Right lobe of liver (tissue), 6 donors: ENCODE data around the gene LRRC8D. TPM values are rescaled to one million over a fixed set of nuclear protein-coding genes. Genes with fewer than 3 reads are reported as not detected.

Source experiments
- ATAC-seq, 4 donors: fragments of 200-7000 bp; cut with Tn5 transposase; one replicate each; pipeline ENCODE4 v1.9.1; 2020; ENCODE audit warnings: mild to moderate bottlenecking in 4 of 4, moderate library complexity in 4 of 4
- DNase-seq, 3 donors: peaks; one replicate each; pipeline ENCODE4 v3.0.0-alpha.2; 2020
- H3K27ac ChIP-seq, 3 donors: fragments of 200-600 bp; one replicate each; pipeline ENCODE4 v1.8.0; 2022
- H3K27me3 ChIP-seq, 2 donors: fragments of 200-600 bp; one replicate each; pipeline ENCODE4 v1.8.0; 2022
- H3K36me3 ChIP-seq, 4 donors: fragments of 200-600 bp; sonication (generic) in 1 of 4; one replicate each; pipeline versions ENCODE4 v1.5.1 to v1.8.0; 2017 to 2022; ENCODE audit warnings: control low read depth in 1 of 4
- H3K4me1 ChIP-seq, 4 donors: fragments of 200-600 bp; sonication (generic) in 1 of 4; one replicate each; pipeline versions ENCODE4 v1.5.1 to v1.8.0; 2017 to 2022; ENCODE audit warnings: control low read depth in 1 of 4
- H3K4me3 ChIP-seq, 3 donors: fragments of 200-600 bp; one replicate each; pipeline ENCODE4 v1.8.0; 2022
- H3K9me3 ChIP-seq, 4 donors: fragments of 200-600 bp; sonication (generic) in 1 of 4; one replicate each; pipeline versions ENCODE4 v1.5.1 to v1.8.0; 2017 to 2022; ENCODE audit warnings: control low read depth in 1 of 4
- POLR2A ChIP-seq: fragments of 450-650 bp; IDR thresholded peaks from one replicate; pipeline ENCODE4 v1.6.1; 2017; ENCODE audit warnings: antibody characterized with exemption, mild to moderate bottlenecking
- WGBS: methylation state at CpG from one replicate; pipeline ENCODE4 v1.1.6; 2018; ENCODE audit warnings: low coverage, low lambda C conversion rate; ENCODE audit not compliant: insufficient coverage; ENCODE audit errors: missing lambda C conversion rate; 5-methylcytosine and 5-hydroxymethylcytosine counted together
- intact Hi-C, 2 donors: fragments of 100-400 bp; cut with DNase I; formaldehyde crosslinking; loops; one replicate each; pipeline versions ENCODE4 v1.11.2 to v1.14.1; 2022
- total RNA-seq, 6 experiments: library from RNA; depleted of rRNA in 2 of 6; stranded (reverse); fragments of >200 nt in 2 of 6; fragmentation: NEBNext Ultra II Directional in 3 of 6; extraction: Animal tissue kit (Norgen Biotek cat#: 25700) in 3 of 6; gene quantifications; one replicate each; pipeline versions ENCODE4 v1.1.0 to v1.2.4, GENCODE V29; 2016 to 2023
- TF ChIP-seq, protein P1 (sequence below), 4 donors: fragments of 200-600 bp in 3 of 4; fragments of 450-650 bp in 1 of 4; IDR thresholded peaks; one replicate each; pipeline versions ENCODE4 v1.5.1 to v1.8.0; 2016 to 2022; ENCODE audit warnings: antibody characterized with exemption in 4 of 4, mild to moderate bottlenecking in 2 of 4
- donor health status: DM: no; HTN: yes; CAD: no.
- donor health status: DM: no; HTN: no; CAD: no.
- donor health status: DM: no; HTN: no; CAD: no.
- donor health status: DM: no; HTN: yes; CAD: no.
- donor health status: DM: no; HTN: yes; CAD: no.

LRRC8D gene
- total RNA-seq, 6 experiments from 2014 or later = 11.5 to 22.1 (median 19.3) TPM

DNA sequence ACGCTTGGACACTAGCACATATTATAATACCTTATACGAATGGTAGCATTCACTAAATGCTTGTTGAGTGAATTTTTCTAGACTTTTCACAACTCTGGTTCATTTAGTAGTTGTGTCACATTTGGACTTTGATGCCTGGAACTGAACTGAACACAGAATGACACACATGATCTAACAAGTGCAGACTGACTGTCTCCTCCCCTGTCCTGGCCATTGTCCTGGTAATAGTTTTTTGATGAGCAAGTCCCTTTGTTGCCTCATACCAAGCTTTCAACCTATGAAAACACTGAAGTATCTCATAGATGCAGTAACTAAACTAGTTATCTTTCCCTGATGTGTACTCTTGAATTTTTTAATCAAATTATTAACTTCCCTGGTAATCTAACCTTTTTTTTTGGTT, 66.4 kb downstream of the LRRC8D start:
- Histone ChIP-seq H3K27me3 (no peaks in the 10 kb centered on the region), H3K4me3 (no peak overlapping the region), H3K27ac (peak overlapping the region in 1 of 3 donors; percentile 1), H3K9me3 (no peaks in the 10 kb centered on the region), H3K36me3 (no peaks in the 10 kb centered on the region), H3K4me1 (peaks cover 0 to 4% (median 0%) of the 10 kb centered on the region in 4 donors)
- TF ChIP-seq POLR2A = no peak
- TF ChIP-seq, protein P1, sequence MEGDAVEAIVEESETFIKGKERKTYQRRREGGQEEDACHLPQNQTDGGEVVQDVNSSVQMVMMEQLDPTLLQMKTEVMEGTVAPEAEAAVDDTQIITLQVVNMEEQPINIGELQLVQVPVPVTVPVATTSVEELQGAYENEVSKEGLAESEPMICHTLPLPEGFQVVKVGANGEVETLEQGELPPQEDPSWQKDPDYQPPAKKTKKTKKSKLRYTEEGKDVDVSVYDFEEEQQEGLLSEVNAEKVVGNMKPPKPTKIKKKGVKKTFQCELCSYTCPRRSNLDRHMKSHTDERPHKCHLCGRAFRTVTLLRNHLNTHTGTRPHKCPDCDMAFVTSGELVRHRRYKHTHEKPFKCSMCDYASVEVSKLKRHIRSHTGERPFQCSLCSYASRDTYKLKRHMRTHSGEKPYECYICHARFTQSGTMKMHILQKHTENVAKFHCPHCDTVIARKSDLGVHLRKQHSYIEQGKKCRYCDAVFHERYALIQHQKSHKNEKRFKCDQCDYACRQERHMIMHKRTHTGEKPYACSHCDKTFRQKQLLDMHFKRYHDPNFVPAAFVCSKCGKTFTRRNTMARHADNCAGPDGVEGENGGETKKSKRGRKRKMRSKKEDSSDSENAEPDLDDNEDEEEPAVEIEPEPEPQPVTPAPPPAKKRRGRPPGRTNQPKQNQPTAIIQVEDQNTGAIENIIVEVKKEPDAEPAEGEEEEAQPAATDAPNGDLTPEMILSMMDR (IDR thresholded peaks at IDR 0.05) = no peak
- 81% methylated on average over 2 of the region's 2 CpGs for WGBS
- intact Hi-C loops = no loop called here
- ATAC-seq (peak; percentile 82 to 91 (median 88)), DNase-seq (no peak)

DNA sequence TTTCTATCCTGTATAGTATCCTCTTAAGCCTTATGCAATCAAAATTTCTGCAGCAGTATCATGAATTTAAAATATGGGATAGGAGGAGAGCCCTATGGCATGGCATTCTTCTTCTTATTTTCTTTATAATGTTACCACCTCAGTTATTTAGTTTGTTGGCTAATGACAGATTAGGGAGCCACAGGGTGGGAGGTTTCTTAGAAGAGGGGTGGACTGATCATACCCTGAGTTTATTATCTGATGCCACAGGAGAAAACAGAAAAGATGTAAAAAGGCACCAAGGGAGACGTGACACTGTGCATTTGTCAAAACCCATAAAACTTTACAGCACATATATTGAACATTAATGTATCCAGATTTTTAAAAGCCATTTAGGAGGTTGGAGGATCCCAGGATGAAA, 66.9 kb downstream of the LRRC8D start:
- H3K27me3 ChIP-seq = no peaks in the 10 kb centered on the region
- H3K9me3 ChIP-seq = no peaks in the 10 kb centered on the region
- H3K4me3 ChIP-seq = no peak overlapping the region
- no peak for DNase-seq
- intact Hi-C loops = no loop called here
- no peak overlapping the region for H3K27ac ChIP-seq
- WGBS = 93% methylated on average over 1 of the region's 1 CpG
- ATAC-seq = no peak
- TF ChIP-seq, protein P1 (IDR thresholded peaks at IDR 0.05) = no peak
- TF ChIP-seq POLR2A = no peak
- H3K36me3 ChIP-seq = no peaks in the 10 kb centered on the region
- H3K4me1 ChIP-seq = peaks cover 0 to 4% (median 0%) of the 10 kb centered on the region in 4 donors

DNA sequence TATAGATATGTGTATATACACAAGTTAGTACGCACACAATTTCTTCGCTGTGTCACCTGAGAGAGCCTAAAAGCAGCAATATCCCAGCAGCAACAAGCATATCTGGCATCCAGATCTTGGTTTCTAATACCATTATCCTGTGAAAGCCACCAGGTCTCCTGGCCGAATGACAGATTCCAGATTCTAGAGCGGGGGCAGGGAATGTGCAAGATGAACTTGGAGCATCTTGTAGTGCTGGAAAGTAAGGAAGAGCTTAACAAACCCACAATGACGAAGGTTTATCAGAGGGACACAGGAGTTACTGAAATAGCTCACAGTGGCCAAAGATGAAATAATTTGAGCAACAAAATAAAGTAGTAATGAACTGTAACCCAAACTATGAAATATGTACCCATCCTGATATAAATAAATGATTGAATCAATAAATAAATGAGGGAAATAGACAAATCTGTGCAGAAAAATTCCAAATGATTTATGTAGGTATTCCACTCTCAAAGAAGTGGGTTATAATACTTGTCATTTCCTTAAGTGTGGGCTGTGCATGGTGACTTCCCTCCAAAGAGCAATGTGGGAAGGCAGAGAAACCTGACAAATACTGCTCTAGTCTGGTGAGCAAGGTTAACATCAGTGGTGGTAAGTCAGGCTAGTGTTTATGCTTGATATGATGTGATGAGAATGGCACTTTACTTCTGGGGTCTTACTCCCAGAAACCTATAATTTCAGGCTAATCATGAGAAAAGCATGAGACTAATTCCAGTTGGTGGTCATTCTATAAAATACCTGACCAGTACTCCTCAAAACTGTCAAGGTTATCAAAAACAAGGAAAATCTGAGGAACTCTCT, 67.9 kb downstream of the LRRC8D start:
- intact Hi-C loops = no loop called here
- WGBS = 68% methylated on average over 5 of the region's 5 CpGs
- Histone ChIP-seq H3K4me1 (peaks cover 0 to 4% (median 0%) of the 10 kb centered on the region in 4 donors), H3K27me3 (no peaks in the 10 kb centered on the region), H3K36me3 (no peaks in the 10 kb centered on the region), H3K9me3 (no peaks in the 10 kb centered on the region), H3K27ac (no peak overlapping the region), H3K4me3 (no peak overlapping the region)
- DNase-seq = no peak
- TF ChIP-seq, protein P1 (IDR thresholded peaks at IDR 0.05) = no peak
- no peak for TF ChIP-seq POLR2A
- ATAC-seq = no peak

DNA sequence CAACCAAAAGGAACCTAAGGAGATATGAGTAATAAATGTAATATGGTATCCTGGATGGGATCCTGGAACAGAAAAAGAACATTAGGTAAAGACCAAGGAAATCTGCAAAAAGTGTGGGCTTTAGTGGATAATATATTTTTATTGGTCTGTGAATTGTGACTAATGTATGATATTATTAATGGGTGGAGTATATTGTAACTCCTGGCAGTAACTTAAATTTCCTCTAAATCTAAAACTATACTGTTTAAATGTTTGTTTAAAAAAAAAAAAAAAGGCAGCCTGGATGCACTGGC, 68.4 kb downstream of the LRRC8D start:
- no peak overlapping the region for H3K4me3 ChIP-seq
- H3K27me3 ChIP-seq = no peaks in the 10 kb centered on the region
- no peak for DNase-seq
- no peak overlapping the region for H3K27ac ChIP-seq
- H3K36me3 ChIP-seq = no peaks in the 10 kb centered on the region
- intact Hi-C loops = no loop called here
- TF ChIP-seq, protein P1 (IDR thresholded peaks at IDR 0.05) = no peak
- TF ChIP-seq POLR2A = no peak
- ATAC-seq = no peak
- peaks cover 0 to 4% (median 0%) of the 10 kb centered on the region in 4 donors for H3K4me1 ChIP-seq
- H3K9me3 ChIP-seq = no peaks in the 10 kb centered on the region
